Smooth muscle cell (in vitro differentiated cells): ENCODE results near the gene EFCAB8. TPM values are rescaled to one million over a fixed set of nuclear protein-coding genes. Genes with fewer than 3 reads are reported as not detected.
"Not testable (repeated sequence)": the region's sequence is repeated elsewhere in the genome, so short reads cannot be mapped to it uniquely, and the experiment has no call there.

Experiments
- DNase-seq: peaks from one replicate; lab custom pipeline; 2025; ENCODE audit not compliant: unreplicated experiment; lab: John Stamatoyannopoulos, UW
- H2AFZ ChIP-seq: fragments of 200-600 bp; sonication (generic); 2 replicates; pipeline ENCODE4 v1.6.0; 2016; ENCODE audit warnings: antibody characterized with exemption, low read depth, mild to moderate bottlenecking
- H3F3A ChIP-seq: fragments of 200-600 bp; sonication (generic); 2 replicates; pipeline ENCODE4 v1.6.0; 2017; ENCODE audit warnings: antibody characterized with exemption, low read depth
- H3K27ac ChIP-seq: fragments of 200-600 bp; sonication (generic); 2 replicates; pipeline ENCODE4 v1.5.1; 2016; ENCODE audit warnings: low read depth, mild to moderate bottlenecking
- H3K27me3 ChIP-seq: fragments of 200-600 bp; sonication (generic); 2 replicates; pipeline ENCODE4 v1.6.1; 2016; ENCODE audit warnings: low read depth, mild to moderate bottlenecking
- H3K36me3 ChIP-seq: fragments of 200-600 bp; sonication (generic); 2 replicates; pipeline ENCODE4 v1.5.1; 2016; ENCODE audit warnings: low read depth
- H3K4me1 ChIP-seq: fragments of 200-600 bp; sonication (generic); 2 replicates; pipeline ENCODE4 v1.5.1; 2016; ENCODE audit warnings: low read depth
- H3K4me2 ChIP-seq: fragments of 200-600 bp; sonication (generic); 2 replicates; pipeline ENCODE4 v1.6.0; 2016; ENCODE audit warnings: mild to moderate bottlenecking
- H3K4me3 ChIP-seq: fragments of 200-600 bp; sonication (generic); 2 replicates; pipeline ENCODE4 v1.5.1; 2016; ENCODE audit warnings: mild to moderate bottlenecking
- H3K79me2 ChIP-seq: fragments of 200-600 bp; sonication (generic); 2 replicates; pipeline ENCODE4 v1.6.0; 2016; ENCODE audit warnings: low read depth, mild to moderate bottlenecking
- H3K9ac ChIP-seq: fragments of 200-600 bp; sonication (generic); 2 replicates; pipeline ENCODE4 v1.6.0; 2016; ENCODE audit warnings: low read depth
- H3K9me3 ChIP-seq: fragments of 200-600 bp; sonication (generic); replicated peaks from 2 replicates; pipeline ENCODE4 v1.5.1; 2016; ENCODE audit warnings: low read depth
- H4K20me1 ChIP-seq: fragments of 200-600 bp; sonication (generic); 2 replicates; pipeline ENCODE4 v1.6.0; 2016; ENCODE audit warnings: low read depth
- CTCF ChIP-seq: fragments of 200-600 bp; sonication (generic); IDR thresholded peaks from 2 replicates; pipeline ENCODE4 v1.5.1; 2017; ENCODE audit warnings: borderline replicate concordance, mild to moderate bottlenecking, antibody characterized with exemption; ENCODE audit not compliant: insufficient read depth, poor library complexity, severe bottlenecking
- WGBS: methylation state at CpG from one replicate; pipeline ENCODE4 v1.1.7; 2016; ENCODE audit warnings: low lambda C conversion rate; 5-methylcytosine and 5-hydroxymethylcytosine counted together
- polyA plus RNA-seq: library from polyadenylated mRNA; unstranded; fragments of >200 nt; fragmentation: Nextera tagmentation; extraction: Ambion mirVana; gene quantifications from 2 replicates; pipeline ENCODE4 v1.2.1, GENCODE V29; 2016
- total RNA-seq: library from RNA; depleted of rRNA; stranded (reverse); fragments of >200 nt; gene quantifications from 2 replicates; pipeline ENCODE4 v1.2.3, GENCODE V29; 2014

Gene EFCAB8
- total and polyA plus RNA-seq, 2 experiments from 2014 or later = 0.25 to 1.7 TPM

- H3K36me3 ChIP-seq = no peaks in the 10 kb centered on the region
- 87% methylated on average over 7 of the region's 7 CpGs for WGBS
Observed at GRCh38 chr20:32855387-32855786, 3.3 kb upstream of the EFCAB8 start.

GRCh38 chr20:32858189-32858588, 534 bp upstream of the EFCAB8 start:
- no peak for DNase-seq

More at GRCh38 chr20:32855387-32855786, 3.3 kb upstream of the EFCAB8 start:
- H3K79me2 ChIP-seq = no peaks in the 10 kb centered on the region
- no peaks in the 10 kb centered on the region for H3K4me1 ChIP-seq
- no peaks in the 10 kb centered on the region for H3K27me3 ChIP-seq
- H3K4me3 ChIP-seq = no peak overlapping the region
- H3K9me3 ChIP-seq = no peaks in the 10 kb centered on the region
- no peaks in the 10 kb centered on the region for H3F3A ChIP-seq
- peak overlapping the region; percentile 41 for H3K27ac ChIP-seq
- H3K4me2 ChIP-seq = peak overlapping the region; percentile 58
- peaks cover 77% of the 10 kb centered on the region for H4K20me1 ChIP-seq
- TF ChIP-seq CTCF = no peak
- no peak overlapping the region for H2AFZ ChIP-seq
- H3K9ac ChIP-seq = no peak overlapping the region
- DNase-seq = no peak

GRCh38 chr20:32861446-32861845, 2.7 kb downstream of the EFCAB8 start:
- Histone ChIP-seq H3K79me2 (no peaks in the 10 kb centered on the region), H3K27ac (no peak overlapping the region), H3K4me3 (no peak overlapping the region), H4K20me1 (peaks cover 22% of the 10 kb centered on the region), H3K36me3 (no peaks in the 10 kb centered on the region), H2AFZ (no peak overlapping the region), H3F3A (no peaks in the 10 kb centered on the region), H3K4me2 (no peak overlapping the region), H3K9ac (no peak overlapping the region), H3K27me3 (no peaks in the 10 kb centered on the region), H3K4me1 (no peaks in the 10 kb centered on the region), H3K9me3 (no peaks in the 10 kb centered on the region)
- TF ChIP-seq CTCF = no peak
- no peak for DNase-seq
- 84% methylated on average over 7 of the region's 7 CpGs for WGBS

More at GRCh38 chr20:32858189-32858588, 534 bp upstream of the EFCAB8 start:
- Histone ChIP-seq H3F3A (no peaks in the 10 kb centered on the region), H3K27ac (no peak overlapping the region), H3K36me3 (no peaks in the 10 kb centered on the region), H3K4me2 (no peak overlapping the region), H3K4me3 (no peak overlapping the region), H3K9ac (no peak overlapping the region), H2AFZ (no peak overlapping the region), H3K4me1 (no peaks in the 10 kb centered on the region), H3K9me3 (no peaks in the 10 kb centered on the region), H3K79me2 (no peaks in the 10 kb centered on the region), H3K27me3 (no peaks in the 10 kb centered on the region), H4K20me1 (peaks cover 53% of the 10 kb centered on the region)
- no peak for TF ChIP-seq CTCF
- WGBS = 68% methylated on average over 2 of the region's 2 CpGs

- H3K9ac ChIP-seq = no peak overlapping the region
- no peak overlapping the region for H3K4me3 ChIP-seq
- no peak overlapping the region for H2AFZ ChIP-seq
- no peaks in the 10 kb centered on the region for H3K27me3 ChIP-seq
- no peak overlapping the region for H3K4me2 ChIP-seq
- no peaks in the 10 kb centered on the region for H3K79me2 ChIP-seq
- DNase-seq = no peak
- no peaks in the 10 kb centered on the region for H3F3A ChIP-seq
- TF ChIP-seq CTCF = no peak
- 69% methylated on average over 2 of the region's 2 CpGs for WGBS
- H3K36me3 ChIP-seq = no peaks in the 10 kb centered on the region
- no peaks in the 10 kb centered on the region for H3K9me3 ChIP-seq
- no peaks in the 10 kb centered on the region for H3K4me1 ChIP-seq
- no peak overlapping the region for H3K27ac ChIP-seq
- H4K20me1 ChIP-seq = no peaks in the 10 kb centered on the region
Observed at GRCh38 chr20:32869562-32869961, 10.8 kb downstream of the EFCAB8 start.

- not testable (repeated sequence) for H3K4me1 ChIP-seq, H3K9ac ChIP-seq, H3F3A ChIP-seq, H3K27me3 ChIP-seq, H3K4me3 ChIP-seq, H3K27ac ChIP-seq, H3K79me2 ChIP-seq, H3K36me3 ChIP-seq, H2AFZ ChIP-seq, H3K9me3 ChIP-seq, H4K20me1 ChIP-seq, H3K4me2 ChIP-seq, DNase-seq
- 97% methylated on average over 3 of the region's 3 CpGs for WGBS
Observed at GRCh38 chr20:32870526-32870925, 11.8 kb downstream of the EFCAB8 start.
